K562 (cell line): Measurements from ENCODE around the gene PMVK. TPM values are rescaled to one million over a fixed set of nuclear protein-coding genes. Genes with fewer than 3 reads are reported as not detected.

ENCODE experiments used
- JUN ChIP-seq, 2 experiments: sonication (generic) in 1 of 2; formaldehyde crosslinking in 1 of 2; IDR thresholded peaks; 2 replicates each; pipeline versions ENCODE4 v1.6.1 to v1.8.0; 2012 to 2022; ENCODE audit warnings: borderline replicate concordance in 2 of 2, mild to moderate bottlenecking in 2 of 2, improper control_type of control experiment in 1 of 2, low read depth in 1 of 2, low read length in 1 of 2, missing genetic modification reagents in 1 of 2
- KLF6 ChIP-seq: fragments of 250-450 bp; sonication (Bioruptor Pico); IDR thresholded peaks from 2 replicates; pipeline ENCODE4 v1.4.0; 2020; ENCODE audit warnings: mild to moderate bottlenecking, moderate library complexity, borderline replicate concordance
- POU5F1 ChIP-seq: fragments of 150-350 bp; IDR thresholded peaks from 2 replicates; pipeline ENCODE4 v1.6.1; 2014; ENCODE audit warnings: borderline replicate concordance, low read length, low read depth, mild to moderate bottlenecking; ENCODE audit not compliant: partially characterized antibody
- RBM34 ChIP-seq: fragments of 200-400 bp; formaldehyde crosslinking; IDR thresholded peaks from 2 replicates; pipeline ENCODE4 v1.6.1; 2018; ENCODE audit warnings: low read length, borderline replicate concordance; ENCODE audit not compliant: insufficient read depth
- SFPQ ChIP-seq: fragments of 200-400 bp; formaldehyde crosslinking; IDR thresholded peaks from 2 replicates; pipeline ENCODE4 v1.6.1; 2017; ENCODE audit warnings: mild to moderate bottlenecking, low read depth, low read length, moderate library complexity
- TBP ChIP-seq: optimal IDR thresholded peaks from 2 replicates; pipeline ENCODE3; 2011; ENCODE audit warnings: low read depth, low read length, improper control_type of control experiment
- ZFP91 ChIP-seq: sonication (generic); formaldehyde crosslinking; IDR thresholded peaks from 2 replicates; pipeline ENCODE4 v1.8.0; 2022; ENCODE audit warnings: mild to moderate bottlenecking, missing genetic modification reagents
- ZNF121 ChIP-seq: sonication (generic); formaldehyde crosslinking; conservative IDR thresholded peaks from 2 replicates; pipeline ENCODE4 v1.8.0; 2022; ENCODE audit warnings: missing genetic modification reagents
- ZNF174 ChIP-seq: fragments of 250-450 bp; sonication (Bioruptor Pico); IDR thresholded peaks from 2 replicates; pipeline ENCODE4 v1.4.0; 2020; ENCODE audit warnings: mild to moderate bottlenecking
- ZNF407 ChIP-seq: fragments of 450-650 bp; IDR thresholded peaks from 2 replicates; pipeline ENCODE4 v1.6.1; 2016; ENCODE audit warnings: low read depth
- ZNF655 ChIP-seq: fragments of 250-450 bp; sonication (Bioruptor Pico); IDR thresholded peaks from 2 replicates; pipeline ENCODE4 v1.5.0; 2021
- ZNF778 ChIP-seq: fragments of 450-650 bp; formaldehyde crosslinking; IDR thresholded peaks from 2 replicates; pipeline ENCODE4 v1.4.0; 2020; ENCODE audit warnings: mild to moderate bottlenecking, moderate library complexity
- polyA plus RNA-seq, 8 experiments: library from polyadenylated mRNA; depleted of rRNA in 4 of 8; stranded (reverse) in 5 of 8; unstranded in 3 of 8; fragments of >200 nt; fragmentation: Nextera tagmentation in 2 of 8; fragmentation: Illumina TruSeq in 1 of 8; extraction: Ambion mirVana in 2 of 8; extraction: Trizol in 1 of 8; gene quantifications; 2 replicates each; pipeline versions ENCODE4 v1.2.1 to v1.2.3, GENCODE V29; 2011 to 2014; ENCODE audit warnings: inconsistent platforms in 1 of 8, missing spikeins in 1 of 8
- total RNA-seq, 7 experiments: library from RNA; depleted of rRNA in 6 of 7; stranded (reverse); fragments of >200 nt in 6 of 7; fragmentation: Illumina TruSeq in 2 of 7; extraction: Trizol in 2 of 7; gene quantifications; 2 replicates each; pipeline versions ENCODE4 v1.2.1 to v1.2.3, GENCODE V29; 2011 to 2021; ENCODE audit warnings: low replicate concordance in 1 of 7

PMVK gene
- total and polyA plus RNA-seq, 9 of the 15 experiments (the other 6 are each of a cell fraction or from before 2014, with no cell fraction given) = 1.1 to 15.3 (median 6.3) TPM

GRCh38 chr1:154961207-154962155, 25.0 kb upstream of the PMVK start, which contains the start of gene PYGO2 (continued):
- no peak for TF ChIP-seq SFPQ
- TF ChIP-seq TBP = peak; percentile 70
- peak; percentile 27; the same call in 1 of the 2 replicates for TF ChIP-seq RBM34
- no peak for TF ChIP-seq POU5F1
- no peak for TF ChIP-seq ZNF174 (CRISPR knock-in tag)
- TF ChIP-seq ZNF121 (CRISPR knock-in tag) = no peak
- TF ChIP-seq ZNF655 (CRISPR knock-in tag) = no peak
- no peak for TF ChIP-seq KLF6 (CRISPR knock-in tag)
- TF ChIP-seq JUN (IDR thresholded peaks at IDR 0.05; ENCODE audit: borderline replicate concordance, low read depth, low read length) = no peak
- TF ChIP-seq JUN (CRISPR knock-in tag; IDR thresholded peaks at IDR 0.05; ENCODE audit: borderline replicate concordance) = no peak
- no peak for TF ChIP-seq ZFP91 (CRISPR knock-in tag)
- TF ChIP-seq ZNF778 (CRISPR knock-in tag) = no peak
- TF ChIP-seq ZNF407 = no peak
